GM12801 (cell line): ENCODE measurements around the gene DYNC2H1.

ENCODE experiments used
- CTCF ChIP-seq: IDR thresholded peaks from one replicate; pipeline ENCODE4 v1.5.1; 2011; ENCODE audit warnings: control low read depth; ENCODE audit not compliant: insufficient read length; ENCODE audit errors: extremely low read depth

Gene DYNC2H1

GRCh38 chr11:103279821-103280220 is 170.6 kb downstream of the DYNC2H1 start:
- no peak for TF ChIP-seq CTCF

GRCh38 chr11:103281301-103281700 is 172.1 kb downstream of the DYNC2H1 start:
- no peak for TF ChIP-seq CTCF

GRCh38 chr11:103284260-103284659 is 175.0 kb downstream of the DYNC2H1 start:
- TF ChIP-seq CTCF = no peak

- no peak for TF ChIP-seq CTCF
Observed at GRCh38 chr11:103294516-103294915, 185.3 kb downstream of the DYNC2H1 start.

- TF ChIP-seq CTCF = no peak
Observed at GRCh38 chr11:103295704-103296103, 186.5 kb downstream of the DYNC2H1 start.

GRCh38 chr11:103297900-103298299 is 188.7 kb downstream of the DYNC2H1 start:
- TF ChIP-seq CTCF = no peak

- no peak for TF ChIP-seq CTCF
Observed at GRCh38 chr11:103315248-103315647, 206.0 kb downstream of the DYNC2H1 start.

GRCh38 chr11:103317118-103317517 is 207.9 kb downstream of the DYNC2H1 start:
- TF ChIP-seq CTCF = no peak
